IPS-15b (cell line): Measurements from ENCODE around the gene P2RX2.

Source experiments
- H3K27me3 ChIP-seq: one replicate; pipeline ENCODE4 v1.6.1; 2013; ENCODE audit warnings: low read length; ENCODE audit not compliant: control insufficient read depth, insufficient read depth
- H3K36me3 ChIP-seq: one replicate; pipeline ENCODE4 v1.6.1; 2013; ENCODE audit warnings: low read length; ENCODE audit not compliant: control insufficient read depth, insufficient read depth
- H3K4me1 ChIP-seq: one replicate; pipeline ENCODE4 v1.6.1; 2013; ENCODE audit warnings: mild to moderate bottlenecking, low read length; ENCODE audit not compliant: control insufficient read depth, insufficient read depth
- H3K4me3 ChIP-seq: one replicate; pipeline ENCODE4 v1.5.1; 2013; ENCODE audit warnings: low read depth, low read length
- H3K9ac ChIP-seq: one replicate; pipeline ENCODE4 v1.6.1; 2013; ENCODE audit warnings: low read depth, mild to moderate bottlenecking, low read length
- H3K9me3 ChIP-seq: one replicate; pipeline ENCODE4 v1.6.1; 2013; ENCODE audit warnings: mild to moderate bottlenecking, low read length; ENCODE audit not compliant: control insufficient read depth, insufficient read depth

Gene P2RX2

GRCh38 chr12:132665794-132666193 is 47.2 kb downstream of the P2RX2 start:
- Histone ChIP-seq H3K4me3 (no peak overlapping the region), H3K9ac (no peak overlapping the region), H3K4me1 (no peaks in the 10 kb centered on the region), H3K27me3 (no peaks in the 10 kb centered on the region), H3K9me3 (no peaks in the 10 kb centered on the region), H3K36me3 (peaks cover 78% of the 10 kb centered on the region)

GRCh38 chr12:132668191-132669088 is 49.9 kb downstream of the P2RX2 start:
- peaks cover 71% of the 10 kb centered on the region for H3K36me3 ChIP-seq
- H3K4me1 ChIP-seq = no peaks in the 10 kb centered on the region
- H3K9ac ChIP-seq = no peak overlapping the region

GRCh38 chr12:132669166-132669879 is 50.7 kb downstream of the P2RX2 start:
- no peak overlapping the region for H3K4me3 ChIP-seq
- H3K27me3 ChIP-seq = no peaks in the 10 kb centered on the region
- H3K9ac ChIP-seq = no peak overlapping the region
- H3K4me1 ChIP-seq = no peaks in the 10 kb centered on the region
- peaks cover 70% of the 10 kb centered on the region for H3K36me3 ChIP-seq
- no peaks in the 10 kb centered on the region for H3K9me3 ChIP-seq

More at GRCh38 chr12:132668191-132669088, 49.9 kb downstream of the P2RX2 start:
- H3K9me3 ChIP-seq = no peaks in the 10 kb centered on the region
- no peak overlapping the region for H3K4me3 ChIP-seq
- H3K27me3 ChIP-seq = no peaks in the 10 kb centered on the region
